ENCODE results near the gene GDPD5.

- TF ChIP-seq ZNF274 (IDR thresholded peaks at IDR 0.05; ENCODE audit: low read depth, low read length) (no peak), YY1 (IDR thresholded peaks at IDR 0.05; ENCODE audit: insufficient read depth, insufficient read length) (no peak)
Observed at GRCh38 chr11:75555079-75555811, 29.5 kb upstream of the GDPD5 start.

Measured in NT2/D1 (cell line).